Left kidney (tissue), 2 donors: Measurements from ENCODE around the gene ANAPC13. TPM values are rescaled to one million over a fixed set of nuclear protein-coding genes. Genes with fewer than 3 reads are reported as not detected.

Source experiments
- DNase-seq: peaks from one replicate; pipeline ENCODE4 v3.0.0-alpha.2; 2013
- polyA plus RNA-seq: library from polyadenylated mRNA; unstranded; fragments of 120-200 nt; gene quantifications from one replicate; pipeline ENCODE4 v1.2.1, GENCODE V29; 2013; ENCODE audit not compliant: insufficient read length

The ANAPC13 gene
- polyA plus RNA-seq, 1 donor = 136 TPM

GRCh38 chr3:134486577-134487041 lies 824 bp upstream of the ANAPC13 start:
- no peak for DNase-seq

GRCh38 chr3:134485075-134485717 lies 589 bp downstream of the ANAPC13 start:
- DNase-seq = peak; percentile 44

- no peak for DNase-seq
Observed at GRCh38 chr3:134483195-134483900, 2.4 kb downstream of the ANAPC13 start.

GRCh38 chr3:134482622-134483021 lies 3.2 kb downstream of the ANAPC13 start:
- DNase-seq = no peak

GRCh38 chr3:134481166-134481565 lies 4.6 kb downstream of the ANAPC13 start:
- no peak for DNase-seq

GRCh38 chr3:134480546-134480945 lies 5.2 kb downstream of the ANAPC13 start:
- DNase-seq = no peak

- DNase-seq = no peak
Observed at GRCh38 chr3:134477938-134478337, 7.8 kb downstream of the ANAPC13 start.

GRCh38 chr3:134477002-134477401 lies 8.8 kb downstream of the ANAPC13 start:
- DNase-seq = no peak

- no peak for DNase-seq
Observed at GRCh38 chr3:134476306-134476705, 9.5 kb downstream of the ANAPC13 start.

- DNase-seq = no peak
Observed at GRCh38 chr3:134474956-134475355, 10.8 kb downstream of the ANAPC13 start.

GRCh38 chr3:134473868-134474546 lies 11.8 kb downstream of the ANAPC13 start:
- DNase-seq = peak; percentile 90

- no peak for DNase-seq
Observed at GRCh38 chr3:134472831-134473230, 13.0 kb downstream of the ANAPC13 start.

- DNase-seq = no peak
Observed at GRCh38 chr3:134471521-134472193, 14.1 kb downstream of the ANAPC13 start.

- DNase-seq = no peak
Observed at GRCh38 chr3:134468519-134468918, 17.3 kb downstream of the ANAPC13 start.

- no peak for DNase-seq
Observed at GRCh38 chr3:134466331-134466730, 19.5 kb downstream of the ANAPC13 start.

GRCh38 chr3:134464689-134465365 lies 21.0 kb downstream of the ANAPC13 start:
- no peak for DNase-seq

GRCh38 chr3:134464064-134464688 lies 21.6 kb downstream of the ANAPC13 start:
- DNase-seq = peak; percentile 90

- no peak for DNase-seq
Observed at GRCh38 chr3:134463676-134464063, 22.1 kb downstream of the ANAPC13 start.

GRCh38 chr3:134462331-134462941 lies 23.3 kb downstream of the ANAPC13 start:
- peak; percentile 64 for DNase-seq

GRCh38 chr3:134460965-134461364 lies 24.8 kb downstream of the ANAPC13 start:
- no peak for DNase-seq

- DNase-seq = no peak
Observed at GRCh38 chr3:134459562-134459961, 26.2 kb downstream of the ANAPC13 start.
